HFF-Myc (cell line): ENCODE results near the gene TBX5.
A peak's percentile ranks its signal among the peaks of the same experiment; 100 is the strongest.

Experiments used
- DNase-seq: peaks from one replicate; pipeline ENCODE4 v3.0.0-alpha.2; 2011; ENCODE audit warnings: low read depth; ENCODE audit errors: extremely low read depth
- H3K4me3 ChIP-seq: replicated peaks from 2 replicates; pipeline ENCODE4 v1.5.1; 2011; ENCODE audit warnings: low read depth, mild to moderate bottlenecking, control low read depth, low read length
- CTCF ChIP-seq: IDR thresholded peaks from 2 replicates; pipeline ENCODE4 v1.5.1; 2012; ENCODE audit warnings: mild to moderate bottlenecking, low read depth, low read length, control low read depth; ENCODE audit errors: missing control alignments

The TBX5 gene

GRCh38 chr12:114415525-114415868 lies 9.6 kb upstream of the TBX5 start:
- H3K4me3 ChIP-seq = no peak overlapping the region
- DNase-seq = no peak
- no peak for TF ChIP-seq CTCF

- peak overlapping the region; percentile 88 for H3K4me3 ChIP-seq
- DNase-seq = no peak
- no peak for TF ChIP-seq CTCF
These were observed 9.1 kb upstream of the TBX5 start for GRCh38 chr12:114414866-114415524.

DNA sequence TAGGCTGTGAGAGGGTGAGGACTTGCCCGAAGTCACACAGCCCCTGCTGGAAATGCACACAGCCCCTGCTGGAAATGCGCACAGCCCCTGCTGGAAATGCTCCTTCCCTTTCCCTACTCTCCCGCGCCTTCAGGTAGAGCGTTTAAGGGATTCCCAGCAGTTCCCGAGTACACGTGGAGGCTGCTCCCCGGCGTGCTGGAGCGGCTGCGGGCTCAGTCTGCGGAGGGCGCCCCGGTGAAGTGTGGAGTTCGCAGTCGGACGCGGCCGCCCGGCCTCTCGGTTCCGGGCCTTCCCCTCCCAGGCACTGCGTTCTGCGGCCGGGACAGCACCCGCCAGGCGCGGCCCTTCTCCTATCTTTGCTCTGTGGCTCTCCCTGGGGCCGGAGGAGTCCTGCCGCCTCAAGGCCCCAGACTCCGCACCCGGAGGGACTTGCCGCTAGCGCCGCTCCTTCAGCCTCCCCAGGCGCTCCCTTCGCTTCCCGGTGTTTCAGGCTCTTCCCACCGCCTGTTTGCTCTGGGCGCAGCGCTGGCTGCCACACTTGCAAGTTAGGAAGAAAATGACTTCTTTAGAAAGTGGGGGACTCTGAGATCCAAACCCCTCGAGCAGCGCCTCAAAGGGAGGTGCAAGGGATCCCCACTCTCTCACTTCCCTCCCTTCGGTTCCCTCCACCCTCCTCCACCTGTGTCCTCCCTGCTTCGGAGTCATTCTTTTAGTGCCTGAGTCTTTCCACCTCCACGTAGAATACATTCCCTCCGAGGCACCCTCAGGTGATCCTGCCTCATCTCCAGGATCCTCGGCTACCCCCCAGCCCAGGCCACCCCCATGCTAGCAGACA lies 8.3 kb upstream of the TBX5 start:
- TF ChIP-seq CTCF = no peak
- no peak for DNase-seq
- H3K4me3 ChIP-seq = peak overlapping the region; percentile 88

GRCh38 chr12:114412825-114413749 lies 7.1 kb upstream of the TBX5 start:
- TF ChIP-seq CTCF = no peak
- H3K4me3 ChIP-seq = peak overlapping the region; percentile 88
- no peak for DNase-seq

DNA sequence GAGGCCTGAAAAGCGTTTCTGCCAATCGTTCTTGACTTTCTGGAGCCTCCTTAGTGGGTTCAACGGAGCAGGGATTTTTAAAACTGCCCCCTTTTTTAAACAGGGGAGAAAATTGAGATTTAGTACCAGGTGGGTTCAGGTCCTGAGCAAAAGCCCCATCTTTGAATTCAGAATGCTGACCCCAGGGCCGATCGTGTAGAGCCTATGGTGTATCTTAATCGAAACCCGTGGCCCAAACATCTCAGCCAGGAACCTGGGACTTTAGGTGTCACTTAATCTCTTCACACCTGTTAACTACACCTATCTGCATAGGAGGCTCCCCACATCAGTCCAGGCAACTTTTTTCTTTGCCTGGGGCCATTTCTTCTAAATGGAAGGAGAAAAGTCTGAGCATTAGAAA lies 6.4 kb upstream of the TBX5 start:
- no peak for DNase-seq
- peak overlapping the region; percentile 88 for H3K4me3 ChIP-seq
- TF ChIP-seq CTCF = no peak

DNA sequence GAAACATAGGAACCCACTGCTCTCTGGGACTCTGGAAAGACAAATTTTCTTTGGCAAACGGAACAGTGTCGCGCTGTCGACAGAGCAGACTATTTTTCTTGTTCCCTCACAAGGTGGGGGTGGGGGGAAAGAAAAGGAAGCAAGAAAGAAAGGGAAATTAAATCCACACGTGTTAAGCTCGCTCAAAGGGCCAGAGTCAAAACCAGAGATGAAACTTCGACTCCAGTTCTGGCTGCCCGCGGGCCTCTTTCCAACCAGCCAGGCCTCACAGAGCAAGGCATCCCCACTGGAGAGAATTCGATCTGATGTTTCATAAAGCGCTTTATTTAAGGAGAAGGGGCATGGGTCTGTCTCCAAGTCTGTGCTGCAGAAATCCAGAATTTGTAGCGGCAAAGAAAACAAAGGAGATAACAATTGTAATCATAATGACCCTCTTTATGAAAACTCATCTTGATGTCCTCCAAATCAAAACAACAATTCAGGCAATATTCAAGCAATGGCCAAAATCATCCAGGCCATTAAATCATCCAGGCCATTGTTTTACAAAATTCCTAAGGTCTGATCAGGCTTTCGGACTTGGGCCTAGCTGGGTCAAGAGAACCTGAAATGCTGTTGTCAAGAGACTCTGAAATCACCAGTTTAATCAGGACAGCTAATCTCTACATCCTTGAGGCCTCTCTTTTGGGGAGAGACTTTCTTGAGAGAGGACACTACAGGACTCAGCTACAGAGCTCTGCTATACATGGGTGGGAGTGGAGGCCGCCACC lies 5.3 kb upstream of the TBX5 start:
- no peak for DNase-seq
- H3K4me3 ChIP-seq = peak overlapping the region; percentile 88
- TF ChIP-seq CTCF = no peak
